T-helper 22 cell (primary cell): ENCODE data around the gene NUFIP1.
"Not testable (repeated sequence)": the region's sequence is repeated elsewhere in the genome, so short reads cannot be mapped to it uniquely, and the experiment has no call there.

Source experiments
- DNase-seq: peaks from one replicate; pipeline ENCODE4 v3.0.0-alpha.2; 2020; ENCODE audit warnings: low read depth

The NUFIP1 gene

GRCh38 chr13:44919104-44919804 lies 70.0 kb downstream of the NUFIP1 start:
- no peak for DNase-seq

GRCh38 chr13:44918326-44919103 lies 70.8 kb downstream of the NUFIP1 start:
- DNase-seq, result peak; percentile 63

- peak; percentile 91 for DNase-seq
Observed at GRCh38 chr13:44917589-44918325, 71.5 kb downstream of the NUFIP1 start.

GRCh38 chr13:44912278-44913016 lies 76.8 kb downstream of the NUFIP1 start:
- no peak for DNase-seq

- DNase-seq, result no peak
Observed at GRCh38 chr13:44908712-44909111, 80.6 kb downstream of the NUFIP1 start.

GRCh38 chr13:44908266-44908665 lies 81.0 kb downstream of the NUFIP1 start:
- DNase-seq, result no peak

GRCh38 chr13:44906713-44907112 lies 82.6 kb downstream of the NUFIP1 start:
- DNase-seq, result no peak

GRCh38 chr13:44906230-44906629 lies 83.0 kb downstream of the NUFIP1 start:
- no peak for DNase-seq

- no peak for DNase-seq
Observed at GRCh38 chr13:44905556-44905955, 83.7 kb downstream of the NUFIP1 start.

GRCh38 chr13:44904967-44905366 lies 84.3 kb downstream of the NUFIP1 start:
- no peak for DNase-seq

- DNase-seq, result no peak
Observed at GRCh38 chr13:44903574-44903985, 85.7 kb downstream of the NUFIP1 start.

GRCh38 chr13:44902738-44903137 lies 86.5 kb downstream of the NUFIP1 start:
- DNase-seq, result no peak

GRCh38 chr13:44899967-44900366 lies 89.3 kb downstream of the NUFIP1 start:
- no peak for DNase-seq

- not testable (repeated sequence) for DNase-seq
Observed at GRCh38 chr13:44898308-44898707, 91.0 kb downstream of the NUFIP1 start.

- DNase-seq, result no peak
Observed at GRCh38 chr13:44895953-44896335, 93.3 kb downstream of the NUFIP1 start.

- no peak for DNase-seq
Observed at GRCh38 chr13:44895264-44895952, 93.9 kb downstream of the NUFIP1 start.

GRCh38 chr13:44894001-44894770 lies 95.1 kb downstream of the NUFIP1 start:
- DNase-seq, result no peak
